IPS-NIHi7 (cell line): Measurements from ENCODE around the gene SLC23A2.

Experiments
- DNase-seq: peaks from one replicate; pipeline ENCODE4 v3.0.0; 2012; ENCODE audit warnings: mixed read lengths; ENCODE audit errors: extremely low spot score

The SLC23A2 gene

GRCh38 chr20:4966826-4967751 lies 34.2 kb downstream of the SLC23A2 start:
- DNase-seq, result no peak

- no peak for DNase-seq
These were observed 39.0 kb downstream of the SLC23A2 start for GRCh38 chr20:4962241-4962855.

GRCh38 chr20:4961746-4962145 lies 39.6 kb downstream of the SLC23A2 start:
- DNase-seq, result no peak

- no peak for DNase-seq
These were observed 41.7 kb downstream of the SLC23A2 start for GRCh38 chr20:4959592-4959991.

- DNase-seq, result no peak
These were observed 43.4 kb downstream of the SLC23A2 start for GRCh38 chr20:4957939-4958362.

GRCh38 chr20:4957187-4957586 lies 44.1 kb downstream of the SLC23A2 start:
- DNase-seq, result no peak

- peak; percentile 57 for DNase-seq
These were observed 45.0 kb downstream of the SLC23A2 start for GRCh38 chr20:4956200-4956810.

GRCh38 chr20:4953881-4954280 lies 47.4 kb downstream of the SLC23A2 start:
- DNase-seq, result no peak

GRCh38 chr20:4952229-4952628 lies 49.1 kb downstream of the SLC23A2 start:
- DNase-seq, result no peak

GRCh38 chr20:4951299-4951698 lies 50.0 kb downstream of the SLC23A2 start:
- no peak for DNase-seq

- no peak for DNase-seq
These were observed 50.5 kb downstream of the SLC23A2 start for GRCh38 chr20:4950841-4951240.

GRCh38 chr20:4950437-4950836 lies 50.9 kb downstream of the SLC23A2 start:
- no peak for DNase-seq

GRCh38 chr20:4949833-4950178 lies 51.5 kb downstream of the SLC23A2 start:
- peak; percentile 37 for DNase-seq

- no peak for DNase-seq
These were observed 53.3 kb downstream of the SLC23A2 start for GRCh38 chr20:4947817-4948559.

GRCh38 chr20:4946986-4947385 lies 54.3 kb downstream of the SLC23A2 start:
- DNase-seq, result no peak

GRCh38 chr20:4946585-4946984 lies 54.7 kb downstream of the SLC23A2 start:
- no peak for DNase-seq

GRCh38 chr20:4944518-4945313 lies 56.6 kb downstream of the SLC23A2 start:
- no peak for DNase-seq

GRCh38 chr20:4942331-4942730 lies 59.0 kb downstream of the SLC23A2 start:
- no peak for DNase-seq

- DNase-seq, result no peak
These were observed 63.6 kb downstream of the SLC23A2 start for GRCh38 chr20:4937407-4938319.

GRCh38 chr20:4936851-4937406 lies 64.4 kb downstream of the SLC23A2 start:
- no peak for DNase-seq
